Chondrocyte (in vitro differentiated cells): ENCODE results near the gene MAP2K5. TPM values are rescaled to one million over a fixed set of nuclear protein-coding genes. Genes with fewer than 3 reads are reported as not detected.

ENCODE experiments used
- DNase-seq: peaks from one replicate; pipeline ENCODE4 v3.0.0; 2021; ENCODE audit warnings: mixed read lengths, low spot score
- H3K27ac Mint-ChIP-seq: one replicate; pipeline ENCODE4 v1.8.0; 2021; ENCODE audit warnings: mild to moderate bottlenecking, moderate library complexity, mixed read lengths; ENCODE audit not compliant: unreplicated experiment
- H3K27me3 Mint-ChIP-seq: 2 replicates; pipeline ENCODE4 v1.8.0; 2021; ENCODE audit warnings: low read depth, mixed read lengths
- H3K36me3 Mint-ChIP-seq: 2 replicates; pipeline ENCODE4 v1.8.0; 2021; ENCODE audit warnings: low read depth, mixed read lengths
- H3K4me1 Mint-ChIP-seq: 2 replicates; pipeline ENCODE4 v1.8.0; 2021; ENCODE audit warnings: low read depth, mild to moderate bottlenecking, mixed read lengths
- H3K4me3 Mint-ChIP-seq: one replicate; pipeline ENCODE4 v1.8.0; 2021; ENCODE audit warnings: mild to moderate bottlenecking, moderate library complexity, mixed read lengths; ENCODE audit not compliant: unreplicated experiment
- H3K9me3 Mint-ChIP-seq: 2 replicates; pipeline ENCODE4 v1.8.0; 2021; ENCODE audit warnings: low read depth, mixed read lengths
- total RNA-seq: library from RNA; stranded (reverse); gene quantifications from 3 replicates; pipeline ENCODE4 v1.2.1, GENCODE V29; 2021
- TF ChIP-seq, protein P1 (sequence below): fragments of 200-600 bp; sonication (generic); IDR thresholded peaks from 2 replicates; pipeline ENCODE4 v1.5.0; 2021; ENCODE audit warnings: antibody characterized with exemption, mild to moderate bottlenecking, moderate library complexity

MAP2K5 gene
- total RNA-seq, 1 donor from 2014 or later = 14.0 TPM

DNA sequence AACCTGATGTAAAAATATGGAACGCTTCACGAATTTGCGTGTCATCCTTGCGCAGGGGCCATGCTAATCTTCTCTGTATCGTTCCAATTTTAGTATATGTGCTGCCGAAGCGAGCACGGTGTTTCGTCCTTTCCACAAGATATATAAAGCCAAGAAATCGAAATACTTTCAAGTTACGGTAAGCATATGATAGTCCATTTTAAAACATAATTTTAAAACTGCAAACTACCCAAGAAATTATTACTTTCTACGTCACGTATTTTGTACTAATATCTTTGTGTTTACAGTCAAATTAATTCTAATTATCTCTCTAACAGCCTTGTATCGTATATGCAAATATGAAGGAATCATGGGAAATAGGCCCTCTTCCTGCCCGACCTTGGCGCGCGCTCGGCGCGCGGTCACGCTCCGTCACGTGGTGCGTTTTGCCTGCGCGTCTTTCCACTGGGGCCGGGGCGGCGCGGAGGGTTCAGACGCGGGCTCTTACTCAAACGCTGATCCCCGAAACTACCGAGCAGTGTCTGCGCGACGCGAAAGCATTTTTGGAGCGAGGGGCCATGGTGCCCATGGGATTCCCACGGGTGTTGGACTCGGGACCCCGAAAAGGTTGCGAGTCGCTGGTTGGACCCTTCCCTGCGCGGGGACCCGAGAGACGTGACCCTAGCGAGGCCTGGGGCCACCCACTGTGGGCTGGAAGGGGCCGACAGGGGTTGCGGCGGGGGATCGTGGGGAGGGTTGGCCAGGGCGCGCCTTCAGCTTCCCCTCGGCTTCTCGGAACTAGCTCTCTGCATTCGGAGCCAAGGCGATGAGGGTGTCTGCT, 297.6 kb downstream of the MAP2K5 start, which contains the start of gene RNU6-1:
RNU6-1 (minus strand) TSS at position 117 of the 820 bp plus-strand sequence.
- H3K4me3 Mint-ChIP-seq = peak within 1 kb of the TSS; percentile 88
- no peak for DNase-seq
- no peaks in the 10 kb centered on the region for H3K9me3 Mint-ChIP-seq
- peaks cover 50% of the 10 kb centered on the region for H3K4me1 Mint-ChIP-seq
- no peaks in the 10 kb centered on the region for H3K36me3 Mint-ChIP-seq
- H3K27me3 Mint-ChIP-seq = peaks cover 7% of the 10 kb centered on the region
- TF ChIP-seq, protein P1, sequence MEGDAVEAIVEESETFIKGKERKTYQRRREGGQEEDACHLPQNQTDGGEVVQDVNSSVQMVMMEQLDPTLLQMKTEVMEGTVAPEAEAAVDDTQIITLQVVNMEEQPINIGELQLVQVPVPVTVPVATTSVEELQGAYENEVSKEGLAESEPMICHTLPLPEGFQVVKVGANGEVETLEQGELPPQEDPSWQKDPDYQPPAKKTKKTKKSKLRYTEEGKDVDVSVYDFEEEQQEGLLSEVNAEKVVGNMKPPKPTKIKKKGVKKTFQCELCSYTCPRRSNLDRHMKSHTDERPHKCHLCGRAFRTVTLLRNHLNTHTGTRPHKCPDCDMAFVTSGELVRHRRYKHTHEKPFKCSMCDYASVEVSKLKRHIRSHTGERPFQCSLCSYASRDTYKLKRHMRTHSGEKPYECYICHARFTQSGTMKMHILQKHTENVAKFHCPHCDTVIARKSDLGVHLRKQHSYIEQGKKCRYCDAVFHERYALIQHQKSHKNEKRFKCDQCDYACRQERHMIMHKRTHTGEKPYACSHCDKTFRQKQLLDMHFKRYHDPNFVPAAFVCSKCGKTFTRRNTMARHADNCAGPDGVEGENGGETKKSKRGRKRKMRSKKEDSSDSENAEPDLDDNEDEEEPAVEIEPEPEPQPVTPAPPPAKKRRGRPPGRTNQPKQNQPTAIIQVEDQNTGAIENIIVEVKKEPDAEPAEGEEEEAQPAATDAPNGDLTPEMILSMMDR = no peak
- H3K27ac Mint-ChIP-seq = peak within 1 kb of the TSS; percentile 88

DNA sequence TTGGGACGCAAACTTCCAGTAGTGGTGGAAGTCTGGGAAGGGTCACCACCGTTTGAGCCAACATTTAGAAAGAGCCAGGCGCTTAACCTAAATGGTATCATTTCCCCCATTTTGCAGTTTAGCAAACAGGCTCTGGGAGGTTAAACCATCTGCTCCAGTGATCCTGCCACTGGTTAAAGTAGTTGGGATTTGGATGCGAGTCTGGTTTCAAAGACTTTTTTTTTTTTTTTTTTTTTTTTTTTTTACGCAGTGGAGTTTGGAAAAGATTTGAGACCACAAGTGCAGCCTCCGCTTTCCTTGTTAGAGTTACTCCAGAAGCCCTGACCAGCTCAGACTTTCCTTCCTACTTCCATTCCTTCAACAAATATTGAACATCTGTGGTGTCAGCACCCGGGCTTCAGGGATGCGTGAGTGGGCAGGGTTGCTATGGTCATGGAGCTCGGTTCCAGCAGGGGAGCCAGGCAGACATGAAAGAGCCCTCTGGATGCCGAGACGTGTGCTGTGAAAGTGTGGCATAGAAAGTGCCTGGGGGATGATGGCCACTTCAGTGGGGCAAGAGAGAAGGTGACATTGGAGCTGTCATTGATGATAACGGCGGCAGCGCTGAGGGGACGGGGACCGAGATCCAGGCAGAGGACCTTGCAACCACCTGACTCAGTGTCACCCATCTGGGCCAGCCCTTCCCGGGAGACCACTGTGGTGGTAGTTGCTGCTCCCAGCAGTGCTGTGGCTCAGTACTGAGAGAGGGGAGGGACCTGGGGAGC, 298.4 kb downstream of the MAP2K5 start:
- H3K4me3 Mint-ChIP-seq = peak overlapping the region; percentile 88
- DNase-seq = no peak
- H3K27ac Mint-ChIP-seq = peak overlapping the region; percentile 88
- H3K36me3 Mint-ChIP-seq = no peaks in the 10 kb centered on the region
- peaks cover 5% of the 10 kb centered on the region for H3K27me3 Mint-ChIP-seq
- peaks cover 49% of the 10 kb centered on the region for H3K4me1 Mint-ChIP-seq
- TF ChIP-seq, protein P1 = peak; percentile 43
- no peaks in the 10 kb centered on the region for H3K9me3 Mint-ChIP-seq

DNA sequence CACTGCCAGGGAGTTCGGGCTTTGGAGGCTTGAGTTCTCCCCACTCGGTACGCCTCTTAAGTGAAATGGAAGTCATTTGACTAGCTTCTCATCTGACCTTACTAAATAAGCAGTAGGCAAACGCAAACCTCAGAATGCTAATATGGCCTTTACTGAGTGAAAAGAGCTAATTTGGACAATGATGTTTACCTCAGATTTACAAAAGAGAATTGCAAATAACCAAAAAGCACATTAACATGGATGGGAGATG, 298.9 kb downstream of the MAP2K5 start:
- Mint-ChIP-seq H3K27me3 (peaks cover 1% of the 10 kb centered on the region), H3K27ac (no peak overlapping the region), H3K9me3 (no peaks in the 10 kb centered on the region), H3K4me3 (no peak overlapping the region), H3K36me3 (no peaks in the 10 kb centered on the region), H3K4me1 (peaks cover 44% of the 10 kb centered on the region)
- TF ChIP-seq, protein P1 = no peak
- no peak for DNase-seq

DNA sequence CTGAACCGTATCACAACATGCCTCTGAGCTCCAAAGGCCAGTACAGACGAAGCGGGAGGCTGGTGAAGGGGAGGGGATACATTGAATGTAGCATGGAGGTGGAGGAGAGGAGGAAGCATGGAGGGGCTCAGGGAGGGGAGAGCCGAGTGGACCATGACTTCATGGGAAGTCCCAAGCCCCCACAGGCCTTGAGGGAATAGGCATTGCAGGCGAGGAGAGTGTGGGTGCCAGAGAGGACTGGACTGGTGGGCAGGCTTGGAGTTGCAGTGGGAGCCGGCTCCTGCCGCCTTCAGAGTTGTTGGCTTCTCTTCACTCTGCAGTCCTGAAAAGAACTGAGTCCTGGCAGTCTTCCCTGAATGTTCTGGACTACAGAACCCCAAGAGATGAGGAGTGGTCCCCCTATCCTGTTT, 300.6 kb downstream of the MAP2K5 start:
- Mint-ChIP-seq H3K9me3 (no peaks in the 10 kb centered on the region), H3K36me3 (no peaks in the 10 kb centered on the region), H3K27me3 (no peaks in the 10 kb centered on the region), H3K27ac (peak overlapping the region; percentile 85), H3K4me3 (no peak overlapping the region), H3K4me1 (peaks cover 44% of the 10 kb centered on the region)
- TF ChIP-seq, protein P1 = no peak
- no peak for DNase-seq

DNA sequence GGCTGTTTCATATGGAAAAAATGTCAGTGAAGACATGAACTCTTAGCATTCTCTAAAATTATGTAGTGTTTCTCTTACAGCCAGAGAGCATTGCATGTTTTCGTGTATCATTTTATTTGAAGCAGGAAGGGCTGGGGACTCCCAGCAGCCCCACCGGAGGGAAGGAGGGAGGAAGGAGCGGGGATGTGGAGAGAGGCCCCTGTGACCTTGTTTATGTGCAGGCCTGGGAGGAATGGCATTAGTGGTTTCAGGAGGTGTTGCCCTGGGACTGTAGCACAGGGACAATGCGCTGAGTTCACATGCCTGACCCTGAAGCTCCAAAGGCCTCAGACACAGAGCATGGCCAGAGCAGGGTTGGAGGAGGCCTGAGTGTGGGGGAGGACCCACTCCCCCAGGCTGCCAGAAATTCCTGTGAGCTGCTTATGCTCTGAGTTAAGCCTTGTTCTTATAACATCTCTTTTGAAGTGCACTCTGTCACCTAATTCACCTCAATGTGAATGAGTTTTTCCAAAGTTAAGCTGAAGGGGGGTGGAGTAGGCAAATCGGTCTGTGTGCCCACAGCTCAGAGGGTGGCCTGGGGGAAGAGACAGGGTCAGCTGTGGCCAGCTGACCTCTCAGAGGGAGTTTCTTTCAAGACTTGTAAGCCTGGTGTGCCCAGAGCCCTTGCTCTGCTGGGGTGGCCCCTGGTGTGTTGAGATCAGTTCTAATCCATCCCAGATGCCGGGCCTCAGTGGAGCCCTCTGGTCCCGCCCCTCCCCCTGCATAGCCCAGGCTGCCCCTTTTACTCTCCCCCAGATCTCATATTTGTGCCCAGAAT, 301.3 kb downstream of the MAP2K5 start:
- Mint-ChIP-seq H3K36me3 (no peaks in the 10 kb centered on the region), H3K4me1 (peaks cover 39% of the 10 kb centered on the region), H3K27me3 (no peaks in the 10 kb centered on the region), H3K9me3 (no peaks in the 10 kb centered on the region), H3K4me3 (no peak overlapping the region), H3K27ac (peak overlapping the region; percentile 85)
- no peak for DNase-seq
- TF ChIP-seq, protein P1 = no peak
